Central memory CD8-positive, alpha-beta T cell (primary cell): ENCODE results near the gene RHBDF1.
A peak's percentile ranks its signal among the peaks of the same experiment; 100 is the strongest.

Experiments used
- ATAC-seq: fragments of 150-1000 bp; cut with Tn5 transposase; replicated peaks from 2 replicates; pipeline ENCODE4 v1.10.0; 2022; ENCODE audit warnings: mild to moderate bottlenecking, moderate FRiP score, moderate number of reproducible peaks; ENCODE audit not compliant: poor library complexity, severe bottlenecking; ENCODE audit errors: extremely low read depth
- DNase-seq, 2 donors: peaks; one replicate each; pipeline ENCODE4 v3.0.0; 2021; ENCODE audit warnings: low spot score in 2 of 2
- H3K27ac Mint-ChIP-seq: one replicate; pipeline ENCODE4 v1.8.0; 2022; ENCODE audit warnings: low read depth, mild to moderate bottlenecking, moderate library complexity, mixed read lengths
- H3K27me3 Mint-ChIP-seq: one replicate; pipeline ENCODE4 v1.8.0; 2022; ENCODE audit warnings: mixed read lengths
- H3K36me3 Mint-ChIP-seq: one replicate; pipeline ENCODE4 v1.8.0; 2022; ENCODE audit warnings: mild to moderate bottlenecking, moderate library complexity, mixed read lengths; ENCODE audit not compliant: insufficient read depth
- H3K4me1 Mint-ChIP-seq: one replicate; pipeline ENCODE4 v1.8.0; 2022; ENCODE audit warnings: mixed read lengths
- H3K4me3 Mint-ChIP-seq: one replicate; pipeline ENCODE4 v1.8.0; 2022; ENCODE audit warnings: mild to moderate bottlenecking, moderate library complexity, mixed read lengths
- H3K9me3 Mint-ChIP-seq: one replicate; pipeline ENCODE4 v1.8.0; 2022; ENCODE audit warnings: mixed read lengths

The RHBDF1 gene

DNA sequence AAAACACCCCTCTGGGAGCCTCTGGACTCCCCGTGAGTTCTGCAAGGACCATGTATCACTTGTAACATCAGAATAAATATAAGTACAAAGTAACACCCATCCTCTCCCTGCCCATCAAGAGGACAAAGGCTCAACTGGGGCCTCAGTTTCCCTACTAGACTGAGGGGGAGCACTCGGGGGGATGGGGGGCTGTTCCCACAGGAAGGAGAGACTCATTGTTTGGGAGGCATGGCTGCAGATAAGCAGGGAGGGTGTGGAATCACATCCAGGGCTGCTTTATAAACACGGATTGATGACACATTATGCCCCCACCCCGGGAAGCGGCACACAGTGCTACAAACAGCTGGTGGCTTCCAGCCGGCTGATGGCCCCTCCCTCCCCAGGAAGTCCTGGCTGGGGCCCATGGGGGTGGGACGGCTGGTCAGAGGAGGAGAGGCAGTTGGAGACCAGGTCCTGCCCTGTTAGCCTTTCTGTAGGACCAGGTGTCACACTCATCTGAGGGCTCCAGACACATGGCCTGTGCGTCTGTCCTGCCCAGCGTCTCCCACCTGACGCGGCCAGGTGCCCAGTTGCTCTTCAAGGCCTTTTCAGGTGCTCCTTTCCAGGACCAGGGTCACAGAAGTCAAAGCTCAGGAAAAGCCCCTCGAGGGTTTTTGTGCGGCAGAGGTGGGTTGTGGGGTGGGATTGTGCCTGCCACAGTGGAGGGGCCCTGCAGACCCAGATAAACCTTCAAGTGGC, 4.3 kb upstream of the RHBDF1 start:
- Mint-ChIP-seq H3K9me3 (no peaks in the 10 kb centered on the region), H3K27ac (peak overlapping the region; percentile 53), H3K4me3 (peak overlapping the region; percentile 84), H3K36me3 (peaks cover 11% of the 10 kb centered on the region), H3K27me3 (peaks cover 22% of the 10 kb centered on the region), H3K4me1 (peaks cover 32% of the 10 kb centered on the region)
- DNase-seq (no peak), ATAC-seq (no peak)

DNA sequence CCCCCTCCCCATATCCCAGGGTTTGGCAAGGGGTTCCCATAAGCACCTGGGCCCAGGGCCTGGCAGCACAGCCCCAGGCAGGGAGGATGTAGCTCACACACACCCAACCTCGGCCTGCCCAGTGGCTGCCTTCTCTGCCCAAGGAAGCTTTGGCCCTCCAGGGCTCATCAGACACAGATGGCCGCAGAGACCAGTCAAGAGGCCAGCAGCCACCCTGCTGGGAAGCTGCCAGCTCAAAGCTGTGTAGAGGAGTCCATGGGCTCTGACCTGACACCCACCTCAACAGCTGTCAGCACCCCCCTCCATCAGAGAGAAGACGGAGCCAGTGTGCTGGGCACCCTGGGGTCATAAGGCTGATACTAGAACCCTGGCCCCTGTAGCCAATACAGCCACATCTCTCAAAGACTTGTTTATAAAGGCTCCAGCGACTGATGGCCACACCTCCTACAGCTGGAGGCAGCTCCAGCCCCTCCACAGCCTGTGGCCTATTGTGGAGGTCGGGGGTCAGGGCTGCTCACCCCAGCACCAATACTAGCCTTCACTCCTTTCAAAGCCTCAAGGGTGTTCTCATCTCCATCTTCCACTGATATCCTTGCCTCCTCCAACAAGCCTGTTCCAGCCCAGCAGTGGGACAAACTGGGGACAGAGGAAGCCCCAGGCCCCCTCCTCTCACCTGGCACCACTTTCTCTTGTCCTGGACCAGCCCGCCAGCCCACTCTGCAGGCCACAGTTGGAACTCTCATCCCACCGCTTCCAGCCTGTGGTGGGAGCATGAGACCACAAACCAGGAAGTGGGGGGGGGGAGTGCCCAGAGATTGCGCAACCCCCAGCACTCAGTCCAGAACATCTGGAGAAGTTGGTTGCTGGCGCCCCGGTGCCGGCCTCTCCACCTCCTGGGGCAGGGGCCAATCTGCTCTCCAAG, 3.4 kb upstream of the RHBDF1 start:
- no peak for ATAC-seq
- Mint-ChIP-seq H3K36me3 (peaks cover 11% of the 10 kb centered on the region), H3K27ac (peak overlapping the region; percentile 53), H3K9me3 (no peaks in the 10 kb centered on the region), H3K4me1 (peaks cover 32% of the 10 kb centered on the region), H3K4me3 (peak overlapping the region; percentile 84), H3K27me3 (peaks cover 31% of the 10 kb centered on the region)
- no peak for DNase-seq

DNA sequence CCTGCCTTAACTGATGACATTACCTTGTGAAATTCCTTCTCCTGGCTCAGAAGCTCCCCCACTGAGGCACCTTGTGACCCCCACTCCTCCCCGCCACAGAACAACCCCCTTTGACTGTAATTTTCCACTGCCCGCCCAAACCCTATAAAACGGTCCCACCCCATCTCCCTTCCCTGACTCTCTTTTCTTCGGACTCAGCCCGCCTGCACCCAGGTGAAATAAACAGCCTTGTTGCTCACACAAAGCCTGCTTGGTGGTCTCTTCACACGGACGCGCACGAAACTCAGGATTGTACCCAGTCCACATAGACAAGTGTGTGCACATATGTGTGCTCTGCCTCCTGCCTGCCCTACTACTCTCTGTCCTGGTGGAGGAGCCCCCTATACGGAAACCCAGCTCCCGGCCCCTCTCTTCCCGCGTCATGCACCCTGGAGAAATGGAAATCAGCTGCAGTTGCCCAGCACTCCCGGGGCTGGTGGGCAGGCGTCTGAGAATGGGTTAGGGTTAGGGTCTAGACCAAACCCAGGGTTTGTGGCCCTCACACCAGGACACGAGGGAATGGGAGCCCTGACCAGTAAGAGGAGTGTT, 2.4 kb upstream of the RHBDF1 start:
- no peak for DNase-seq
- ATAC-seq = no peak

DNA sequence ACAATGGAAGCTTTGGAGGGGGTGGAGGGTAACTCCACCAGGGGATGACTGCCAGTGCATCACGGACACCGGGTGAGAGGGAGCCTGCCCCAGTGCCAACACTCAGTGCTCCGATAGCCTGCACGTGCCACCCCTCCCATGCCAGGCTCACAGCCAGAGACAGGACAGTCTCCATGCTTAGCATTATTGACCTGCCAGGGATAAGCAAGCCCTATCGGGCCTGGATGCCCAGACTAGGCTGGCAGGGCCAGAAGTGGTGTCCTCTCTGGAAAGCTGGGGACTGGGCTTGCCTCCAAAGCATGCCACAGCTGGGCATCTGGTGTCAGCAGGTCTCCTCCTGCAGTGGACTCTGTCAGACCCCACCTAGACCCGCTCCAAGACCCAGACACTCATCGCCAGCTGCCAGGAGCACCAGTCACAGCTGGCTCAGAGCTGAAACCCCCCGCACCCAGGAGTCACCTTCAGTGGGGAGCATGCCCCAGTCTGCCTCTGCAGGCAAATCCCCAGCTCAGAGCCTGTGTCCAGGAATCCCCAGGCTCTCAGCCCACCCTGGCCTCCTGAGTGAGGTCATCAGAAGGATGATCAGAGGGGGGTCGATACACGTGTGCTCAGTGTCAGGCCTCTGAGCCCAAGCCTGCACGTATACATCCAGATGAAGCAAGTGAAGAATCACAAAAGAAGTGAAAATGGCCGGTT, 1.8 kb upstream of the RHBDF1 start:
- Mint-ChIP-seq H3K4me1 (peaks cover 25% of the 10 kb centered on the region), H3K36me3 (peaks cover 7% of the 10 kb centered on the region), H3K4me3 (no peak overlapping the region), H3K27me3 (peaks cover 46% of the 10 kb centered on the region), H3K27ac (no peak overlapping the region), H3K9me3 (no peaks in the 10 kb centered on the region)
- no peak for DNase-seq
- no peak for ATAC-seq

More for the DNA sequence above, 2.4 kb upstream of the RHBDF1 start:
- Mint-ChIP-seq H3K9me3 (no peaks in the 10 kb centered on the region), H3K36me3 (peaks cover 7% of the 10 kb centered on the region), H3K27ac (no peak overlapping the region), H3K4me1 (peaks cover 31% of the 10 kb centered on the region), H3K27me3 (peaks cover 41% of the 10 kb centered on the region), H3K4me3 (no peak overlapping the region)

DNA sequence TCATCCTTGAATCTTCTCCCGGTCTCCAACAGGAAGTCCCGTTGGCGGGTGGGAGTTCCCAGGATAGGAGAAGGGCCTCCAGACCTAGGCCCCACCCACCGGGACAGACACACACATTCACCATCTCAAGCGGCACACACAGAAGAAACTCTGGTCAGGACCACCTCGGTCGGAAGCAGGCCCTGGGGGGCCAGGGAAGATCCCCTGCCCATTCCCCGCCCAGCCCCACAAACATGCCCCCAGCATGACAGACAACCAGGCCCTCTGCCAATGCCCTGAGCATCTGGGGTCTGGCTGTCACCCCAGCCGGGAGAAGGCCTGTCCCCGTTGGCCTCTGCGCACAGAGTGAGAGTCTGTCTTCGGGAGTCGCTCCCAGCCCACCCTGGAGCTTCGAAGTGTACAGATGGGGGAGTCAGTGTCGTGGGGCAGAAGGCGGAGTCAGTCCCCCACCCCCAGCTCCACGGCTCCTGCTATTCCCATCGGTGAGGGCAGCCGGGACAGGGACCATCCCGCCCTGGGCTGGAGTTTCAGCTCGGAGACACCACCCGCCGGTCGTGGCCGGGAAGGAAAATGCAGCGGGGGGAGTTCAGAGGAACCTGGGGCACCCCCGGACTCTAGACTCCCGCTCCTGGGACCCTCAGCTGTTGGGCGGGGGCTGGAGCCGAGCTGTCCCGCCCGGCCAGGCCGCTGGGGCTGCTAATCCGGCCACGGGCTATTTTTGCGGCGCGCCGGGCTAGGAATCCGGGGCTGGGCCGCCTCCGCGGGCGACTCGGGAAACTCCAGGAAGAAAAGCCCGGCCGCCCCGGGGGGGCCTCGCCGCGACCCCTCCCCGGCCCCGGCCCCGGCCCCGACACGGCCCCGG, 660 bp downstream of the RHBDF1 start:
- Mint-ChIP-seq H3K36me3 (peaks cover 5% of the 10 kb centered on the region), H3K27me3 (peaks cover 54% of the 10 kb centered on the region), H3K4me1 (peaks cover 16% of the 10 kb centered on the region), H3K4me3 (no peak overlapping the region), H3K27ac (no peak overlapping the region), H3K9me3 (no peaks in the 10 kb centered on the region)
- ATAC-seq (no peak), DNase-seq (no peak)

DNA sequence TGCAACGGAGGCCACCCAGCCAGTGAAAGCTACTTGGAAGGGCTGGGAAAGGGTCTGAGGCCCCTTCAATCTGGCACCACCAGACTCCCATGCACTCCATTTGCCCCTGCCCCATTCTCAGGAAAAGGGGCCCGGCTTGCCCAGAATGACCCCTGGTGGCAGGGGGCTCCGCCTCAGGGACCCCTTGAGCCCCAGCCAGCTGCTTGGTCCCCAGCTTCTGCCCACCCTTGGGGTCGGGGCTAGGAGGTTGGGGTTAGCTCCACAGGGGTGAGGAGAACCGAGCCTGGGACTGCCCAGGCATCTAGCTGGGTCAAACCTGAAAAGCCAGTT, 1.3 kb downstream of the RHBDF1 start:
- Mint-ChIP-seq H3K9me3 (no peaks in the 10 kb centered on the region), H3K4me3 (no peak overlapping the region)
- no peak for ATAC-seq

DNA sequence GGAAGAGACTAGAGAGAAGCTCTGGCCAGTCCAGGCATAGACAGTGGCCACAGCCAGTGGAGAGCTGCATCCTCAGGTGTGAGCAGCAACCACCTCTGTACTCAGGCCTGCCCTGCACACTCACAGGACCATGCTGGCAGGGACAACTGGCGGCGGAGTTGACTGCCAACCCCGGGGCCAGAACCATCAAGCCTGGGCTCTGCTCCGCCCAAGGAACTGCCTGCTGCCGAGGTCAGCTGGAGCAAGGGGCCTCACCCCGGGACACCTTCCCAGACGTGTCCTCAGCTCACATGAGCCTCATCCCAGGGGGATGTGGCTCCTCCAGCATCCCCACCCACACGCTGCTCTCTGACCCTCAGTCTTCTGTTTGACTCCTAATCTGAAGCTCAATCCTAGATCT, 3.2 kb downstream of the RHBDF1 start:
- DNase-seq = no peak
- Mint-ChIP-seq H3K27ac (no peak overlapping the region), H3K4me1 (peaks cover 16% of the 10 kb centered on the region), H3K9me3 (no peaks in the 10 kb centered on the region), H3K4me3 (no peak overlapping the region), H3K27me3 (peaks cover 50% of the 10 kb centered on the region), H3K36me3 (peaks cover 3% of the 10 kb centered on the region)
- no peak for ATAC-seq

More for the DNA sequence above, 1.3 kb downstream of the RHBDF1 start:
- peaks cover 10% of the 10 kb centered on the region for H3K4me1 Mint-ChIP-seq
- H3K27ac Mint-ChIP-seq = no peak overlapping the region
- H3K27me3 Mint-ChIP-seq = peaks cover 54% of the 10 kb centered on the region
- no peak for DNase-seq
- H3K36me3 Mint-ChIP-seq = peaks cover 1% of the 10 kb centered on the region

DNA sequence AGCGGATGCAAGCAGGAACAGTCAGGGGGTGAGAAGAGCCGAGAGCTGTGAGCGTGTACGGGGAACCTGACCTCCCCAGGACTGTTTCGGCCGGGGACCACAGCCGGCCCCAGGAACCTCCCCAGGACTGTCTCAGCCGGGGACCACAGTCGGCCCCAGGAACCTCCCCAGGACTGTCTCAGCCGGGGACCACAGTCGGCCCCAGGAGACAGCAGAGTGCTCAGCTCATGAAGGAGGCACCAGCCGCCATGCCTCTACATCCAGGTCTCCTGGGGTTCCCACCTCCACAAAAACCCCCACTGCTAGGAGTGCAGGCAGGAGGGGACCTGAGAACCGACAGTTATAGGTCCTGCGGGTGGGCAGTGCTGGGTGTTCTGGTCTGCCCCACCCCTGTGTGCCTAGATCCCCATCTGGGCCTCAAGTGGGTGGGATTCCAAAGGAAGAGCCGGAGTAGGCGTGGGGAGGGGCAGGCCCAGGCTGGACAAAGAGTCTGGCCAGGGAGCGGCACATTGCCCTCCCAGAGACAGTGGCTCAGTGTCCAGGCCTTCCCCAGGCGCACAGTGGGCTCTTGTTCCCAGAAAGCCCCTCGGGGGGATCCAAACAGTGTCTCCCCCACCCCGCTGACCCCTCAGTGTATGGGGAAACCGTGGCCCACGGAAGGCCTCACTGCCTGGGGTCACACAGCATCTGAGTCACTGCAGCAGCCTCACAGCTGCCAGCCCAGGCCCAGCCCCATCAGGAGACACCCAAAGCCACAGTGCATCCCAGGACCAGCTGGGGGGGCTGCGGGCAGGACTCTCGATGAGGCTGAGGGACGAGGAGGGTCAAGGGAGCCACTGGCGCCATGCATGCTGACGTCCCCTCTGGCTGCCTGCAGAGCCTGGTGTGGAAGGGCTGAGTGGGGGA, 4.3 kb downstream of the RHBDF1 start:
- peaks cover 40% of the 10 kb centered on the region for H3K27me3 Mint-ChIP-seq
- H3K27ac Mint-ChIP-seq = no peak overlapping the region
- DNase-seq (no peak), ATAC-seq (no peak)
- no peak overlapping the region for H3K4me3 Mint-ChIP-seq
- no peaks in the 10 kb centered on the region for H3K9me3 Mint-ChIP-seq
- peaks cover 3% of the 10 kb centered on the region for H3K36me3 Mint-ChIP-seq
- peaks cover 15% of the 10 kb centered on the region for H3K4me1 Mint-ChIP-seq

DNA sequence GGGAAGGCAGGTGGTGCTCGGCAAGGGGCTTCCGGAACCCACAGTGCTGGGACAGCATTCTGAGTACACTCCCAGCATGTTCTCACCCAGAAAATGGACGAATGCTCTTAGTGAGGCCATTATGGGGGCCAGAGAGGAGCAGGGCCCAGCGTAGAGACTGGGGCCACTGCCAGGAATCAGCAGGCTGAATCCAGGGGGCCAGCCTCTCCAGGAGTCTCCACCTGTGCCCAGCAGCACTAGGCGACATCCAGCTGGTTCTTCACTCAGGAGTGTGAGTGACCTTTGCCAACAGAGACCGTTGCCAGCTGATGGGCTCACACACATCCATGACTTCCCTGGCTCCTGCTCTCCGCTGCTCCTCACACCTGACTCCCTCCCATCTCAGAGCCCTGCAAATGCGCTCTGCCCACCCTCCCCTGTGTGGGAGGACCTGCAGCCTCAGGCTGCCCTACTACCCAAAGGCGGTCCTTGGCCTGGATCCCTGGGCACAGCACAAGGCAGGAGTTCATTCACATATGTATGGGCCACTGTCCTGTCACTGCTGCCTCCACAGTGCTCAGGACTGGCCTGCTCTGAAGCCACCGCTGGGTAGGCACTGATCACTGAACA, 5.1 kb downstream of the RHBDF1 start:
- no peaks in the 10 kb centered on the region for H3K9me3 Mint-ChIP-seq
- H3K4me1 Mint-ChIP-seq = peaks cover 10% of the 10 kb centered on the region
- H3K27me3 Mint-ChIP-seq = peaks cover 33% of the 10 kb centered on the region
- DNase-seq = no peak
- no peak overlapping the region for H3K27ac Mint-ChIP-seq
- H3K4me3 Mint-ChIP-seq = no peak overlapping the region
- peaks cover 2% of the 10 kb centered on the region for H3K36me3 Mint-ChIP-seq
- ATAC-seq = no peak

DNA sequence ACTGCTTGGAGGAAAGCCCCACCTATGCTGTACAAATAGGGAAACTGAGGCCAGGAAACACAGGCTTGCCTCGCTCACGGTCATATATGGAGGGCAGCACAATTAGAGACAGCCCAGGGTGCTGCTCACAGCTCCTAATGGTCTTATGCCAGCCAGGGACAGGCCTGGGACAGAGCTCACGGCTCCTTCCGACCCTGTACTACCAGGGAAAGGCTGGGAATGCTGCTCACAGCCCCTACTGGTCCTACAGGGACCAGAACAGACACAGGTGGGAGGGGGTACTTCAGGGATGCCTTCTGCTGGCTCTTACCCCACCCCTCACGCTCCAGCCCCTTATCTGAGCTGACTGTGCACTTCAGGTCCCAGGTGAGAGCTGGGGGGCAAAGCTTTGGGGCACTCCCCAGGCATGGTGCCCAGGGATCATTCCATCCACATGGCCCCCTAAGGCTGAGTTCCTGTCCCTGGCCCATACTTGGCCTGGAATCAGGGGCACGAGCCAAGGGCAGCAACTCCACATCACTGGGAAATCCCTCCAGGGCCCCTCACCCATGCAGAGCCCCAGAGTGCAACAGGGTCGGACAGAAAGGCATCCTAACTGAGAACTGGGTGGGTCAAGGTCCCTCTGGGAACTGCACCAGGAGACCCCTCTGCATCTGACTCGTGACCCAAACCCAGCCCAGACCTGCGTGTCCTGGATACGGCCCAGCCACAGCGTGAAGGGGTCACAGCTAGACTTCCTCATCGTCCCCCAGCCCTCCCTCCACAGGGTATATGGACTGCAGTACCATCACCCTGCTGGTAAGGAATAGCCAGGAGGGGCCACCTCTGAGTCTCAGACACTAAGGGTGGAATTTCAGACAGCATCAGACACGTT, 5.9 kb downstream of the RHBDF1 start:
- Mint-ChIP-seq H3K27ac (no peak overlapping the region), H3K9me3 (no peaks in the 10 kb centered on the region), H3K4me3 (no peak overlapping the region), H3K27me3 (peaks cover 30% of the 10 kb centered on the region), H3K4me1 (peaks cover 10% of the 10 kb centered on the region), H3K36me3 (peaks cover 2% of the 10 kb centered on the region)
- no peak for DNase-seq
- ATAC-seq = no peak
